ENCODE data around the gene H2BK1.

The H2BK1 gene

DNA sequence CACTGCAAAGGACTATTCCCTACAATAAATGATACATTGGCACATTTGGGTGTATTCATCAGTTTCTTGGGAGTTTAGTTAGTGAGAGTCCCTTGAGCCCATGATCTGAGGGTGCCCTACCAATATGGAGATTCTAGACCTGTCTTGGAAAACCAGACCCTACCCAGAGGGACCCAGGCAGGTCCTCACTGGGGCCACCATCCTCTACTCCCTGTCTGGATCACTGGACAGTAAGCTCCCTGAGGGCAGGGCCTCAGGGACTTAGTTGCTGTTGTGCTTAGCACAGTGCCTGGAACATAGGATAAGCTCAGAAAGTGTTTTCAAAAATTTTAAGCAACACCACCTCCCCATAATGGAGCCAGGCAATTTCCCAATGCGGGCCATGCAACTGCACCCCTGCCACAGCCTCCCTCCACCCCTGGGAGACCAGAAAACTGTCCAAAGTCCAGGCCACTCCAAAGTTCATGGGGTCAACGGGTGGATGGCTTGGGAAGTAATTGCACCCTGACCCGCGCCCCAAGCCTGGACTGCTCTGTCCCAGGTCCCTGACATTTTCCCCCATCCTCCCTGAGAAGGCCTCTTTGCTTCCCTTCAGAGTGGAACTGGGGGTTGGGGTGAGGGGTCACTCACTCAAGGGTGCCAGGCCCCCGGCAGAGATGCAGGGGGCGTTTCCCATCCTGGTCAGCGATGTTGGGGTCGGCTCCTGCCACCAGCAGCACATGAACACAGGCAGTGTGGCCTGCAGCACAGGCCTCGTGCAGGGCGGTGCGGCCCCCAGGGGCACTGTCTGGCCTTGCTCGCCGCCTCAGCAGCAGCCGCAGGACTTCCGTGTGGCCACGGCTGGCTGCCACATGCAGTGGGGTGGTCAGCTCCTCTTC lies 24.3 kb downstream of the H2BK1 start:
- in situ Hi-C loops (cut with HindIII; ENCODE audit: low sequenced_read_pairs) = no loop called here

DNA sequence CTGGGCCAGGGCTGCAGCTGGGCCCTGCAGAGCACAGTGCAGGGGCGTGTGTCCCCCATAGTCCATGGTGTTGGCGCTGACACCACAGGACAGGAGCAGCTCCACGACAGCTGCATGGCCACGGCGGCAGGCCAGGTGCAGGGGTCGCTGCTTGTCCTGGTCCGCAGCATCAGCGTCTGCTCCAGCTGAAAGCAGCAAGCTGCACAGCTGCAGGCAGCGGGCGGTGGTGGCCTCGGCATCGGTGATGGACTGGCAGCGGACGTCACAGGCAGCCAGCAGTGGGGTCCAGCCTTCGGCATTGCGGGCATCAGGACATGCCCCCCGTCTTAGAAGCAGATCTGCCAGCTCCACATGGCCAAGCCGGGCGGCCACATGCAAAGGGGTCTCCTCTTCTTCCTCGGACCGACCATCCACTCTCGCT lies 29.3 kb downstream of the H2BK1 start:
- in situ Hi-C loops (cut with HindIII; ENCODE audit: low sequenced_read_pairs) = no loop called here

DNA sequence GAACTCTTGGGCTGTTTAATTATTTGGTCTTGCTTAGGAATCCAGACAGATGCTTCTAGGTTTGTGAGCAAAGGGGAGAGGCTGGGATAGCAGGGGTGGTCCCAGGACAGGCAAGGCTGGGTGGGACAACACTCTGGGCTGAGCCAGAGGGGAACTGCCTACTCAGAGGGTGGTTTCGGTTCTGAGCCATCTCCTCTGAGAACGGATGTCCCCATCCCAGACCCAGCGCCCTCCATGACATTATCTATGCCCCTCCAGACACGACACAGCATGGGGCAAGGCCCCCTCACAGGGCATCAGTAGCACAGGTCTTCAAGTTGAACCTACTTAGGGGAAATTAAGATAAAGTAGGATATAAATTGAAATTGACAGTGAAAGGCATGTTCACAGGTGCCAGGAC lies 30.3 kb downstream of the H2BK1 start:
- in situ Hi-C loops (cut with HindIII; ENCODE audit: low sequenced_read_pairs) = no loop called here

DNA sequence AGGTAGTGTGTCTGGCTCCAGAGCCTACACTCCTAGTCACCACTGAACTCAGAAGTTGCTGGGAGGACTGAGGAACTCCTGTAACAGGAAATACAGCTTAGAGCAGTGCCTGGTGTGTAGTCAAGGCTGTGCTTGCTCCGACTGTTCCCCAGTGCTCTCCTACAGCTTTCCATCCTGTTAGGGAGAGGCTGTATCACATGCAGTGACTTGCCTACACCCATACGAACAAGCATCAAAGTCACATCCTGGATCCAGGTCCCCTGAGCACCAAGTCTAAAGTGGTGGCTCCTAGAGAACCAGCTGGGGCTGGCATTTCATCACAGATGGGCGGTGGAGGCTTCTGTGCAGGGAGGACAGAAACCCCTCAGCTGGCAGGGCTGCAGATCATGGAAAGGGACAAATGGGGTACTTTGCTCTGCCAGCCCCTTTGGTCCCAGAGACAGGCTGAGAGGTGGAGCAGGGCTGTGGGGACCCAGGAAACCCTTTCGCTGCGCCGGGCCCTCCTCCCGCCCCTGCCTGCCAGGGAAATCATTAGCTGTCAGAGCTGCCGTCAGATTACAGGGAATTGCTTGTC lies 30.9 kb downstream of the H2BK1 start:
- in situ Hi-C loops (cut with HindIII; ENCODE audit: low sequenced_read_pairs) = no loop called here

DNA sequence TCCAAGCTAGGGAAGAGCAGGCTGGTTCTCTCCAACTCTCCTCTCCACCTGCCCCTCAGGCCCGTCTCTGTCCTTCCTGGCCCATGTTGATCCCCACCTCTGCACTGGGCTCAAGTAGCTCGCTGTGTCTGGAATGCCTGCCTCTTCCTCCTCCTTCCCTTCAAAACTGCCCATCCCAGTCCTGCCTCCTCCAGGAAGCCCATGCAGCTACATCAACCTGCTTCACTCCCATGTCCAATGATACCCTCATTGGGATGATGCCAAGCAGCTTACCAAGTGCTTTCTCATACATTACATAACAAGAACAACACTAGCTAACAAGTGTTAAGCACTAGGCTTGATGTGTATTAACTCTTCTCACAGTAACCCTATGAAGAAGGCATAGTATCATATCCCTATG lies 31.5 kb downstream of the H2BK1 start:
- in situ Hi-C loops (cut with HindIII; ENCODE audit: low sequenced_read_pairs) = no loop called here

DNA sequence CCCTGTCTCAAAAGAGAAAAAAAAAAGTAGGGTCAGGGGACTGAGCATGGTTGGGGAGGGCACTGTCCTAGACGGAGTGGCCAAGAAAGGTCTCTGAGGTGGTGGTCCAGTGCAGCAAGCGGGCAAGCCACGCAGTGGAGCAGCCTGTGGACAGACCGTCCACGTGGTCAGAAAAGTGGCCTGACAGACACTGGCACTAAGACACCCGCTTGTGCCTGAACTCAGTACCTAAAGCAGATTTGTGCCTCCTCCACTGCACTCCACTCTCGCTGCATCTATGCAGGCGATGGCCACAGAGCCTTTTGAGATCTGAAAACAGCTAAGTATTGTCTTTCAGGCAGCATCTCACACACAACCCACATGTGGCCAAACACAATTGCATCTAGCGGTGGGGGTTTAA lies 32.1 kb downstream of the H2BK1 start:
- in situ Hi-C loops (cut with HindIII; ENCODE audit: low sequenced_read_pairs) = no loop called here

DNA sequence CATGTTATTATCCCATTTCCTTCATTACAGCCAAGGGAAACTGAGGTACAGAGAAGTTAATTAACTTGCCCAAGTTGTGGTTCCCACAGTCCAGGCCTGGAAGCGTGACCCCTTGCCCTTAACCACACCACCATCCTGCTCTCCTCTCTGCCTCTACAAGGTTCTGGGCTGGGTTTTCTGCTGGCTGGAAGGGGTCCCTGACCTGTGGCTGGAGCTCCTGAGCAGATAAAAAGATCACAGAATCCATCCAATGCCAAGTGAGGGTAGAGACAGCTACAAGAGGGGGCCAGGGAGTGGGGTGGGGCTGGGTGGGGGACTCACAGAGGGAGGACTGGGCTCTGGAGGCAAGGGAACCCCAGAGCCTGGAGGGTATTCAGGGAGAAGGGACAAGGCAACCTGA lies 33.0 kb downstream of the H2BK1 start:
- in situ Hi-C loops (cut with HindIII; ENCODE audit: low sequenced_read_pairs) = no loop called here

DNA sequence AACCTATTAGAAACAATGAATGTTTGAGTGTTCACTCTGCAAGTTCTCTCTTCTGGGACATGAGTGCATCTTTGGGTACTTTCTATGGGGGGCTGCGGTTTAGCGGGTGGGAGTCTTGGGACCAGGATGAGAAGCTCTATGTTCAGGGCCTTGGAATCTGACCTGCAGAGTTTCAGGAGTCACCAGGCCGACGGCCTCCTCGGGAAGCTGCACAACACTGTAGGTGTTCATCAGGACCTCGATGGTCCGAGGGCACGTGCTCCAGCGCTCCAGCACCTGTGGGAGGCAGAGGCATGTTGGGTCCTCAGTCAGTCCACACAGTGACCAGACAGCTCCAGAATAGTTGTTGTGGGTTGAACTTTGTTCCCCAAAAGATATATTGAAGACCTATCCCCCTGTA lies 33.9 kb downstream of the H2BK1 start:
- in situ Hi-C loops (cut with HindIII; ENCODE audit: low sequenced_read_pairs) = no loop called here

DNA sequence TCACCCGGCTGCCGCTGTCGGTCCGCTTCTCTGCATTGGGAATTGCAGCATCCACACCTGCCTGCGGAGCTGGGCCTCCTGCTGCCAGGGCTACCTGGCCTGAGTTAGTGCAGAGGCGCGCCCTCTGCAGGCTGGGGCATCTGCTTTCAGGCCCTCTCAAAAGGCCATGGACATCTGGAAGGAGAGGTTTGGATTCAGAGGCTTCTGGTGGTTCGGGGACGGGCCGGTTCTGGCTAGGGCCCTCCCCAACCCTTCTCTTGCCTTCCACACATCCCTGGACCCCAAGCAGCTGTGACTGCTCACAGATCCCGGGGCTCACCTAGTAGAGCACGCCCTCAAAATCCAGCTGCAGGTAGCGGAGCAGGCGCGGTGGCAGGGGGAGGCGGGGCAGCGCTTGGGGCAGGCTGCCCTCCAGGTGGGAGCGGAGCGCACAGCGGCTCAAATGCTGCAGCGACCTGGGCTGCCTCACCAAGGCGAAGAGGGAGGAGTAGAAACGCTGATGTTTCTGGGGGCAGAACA lies 34.4 kb downstream of the H2BK1 start:
- in situ Hi-C loops (cut with HindIII; ENCODE audit: low sequenced_read_pairs) = no loop called here

DNA sequence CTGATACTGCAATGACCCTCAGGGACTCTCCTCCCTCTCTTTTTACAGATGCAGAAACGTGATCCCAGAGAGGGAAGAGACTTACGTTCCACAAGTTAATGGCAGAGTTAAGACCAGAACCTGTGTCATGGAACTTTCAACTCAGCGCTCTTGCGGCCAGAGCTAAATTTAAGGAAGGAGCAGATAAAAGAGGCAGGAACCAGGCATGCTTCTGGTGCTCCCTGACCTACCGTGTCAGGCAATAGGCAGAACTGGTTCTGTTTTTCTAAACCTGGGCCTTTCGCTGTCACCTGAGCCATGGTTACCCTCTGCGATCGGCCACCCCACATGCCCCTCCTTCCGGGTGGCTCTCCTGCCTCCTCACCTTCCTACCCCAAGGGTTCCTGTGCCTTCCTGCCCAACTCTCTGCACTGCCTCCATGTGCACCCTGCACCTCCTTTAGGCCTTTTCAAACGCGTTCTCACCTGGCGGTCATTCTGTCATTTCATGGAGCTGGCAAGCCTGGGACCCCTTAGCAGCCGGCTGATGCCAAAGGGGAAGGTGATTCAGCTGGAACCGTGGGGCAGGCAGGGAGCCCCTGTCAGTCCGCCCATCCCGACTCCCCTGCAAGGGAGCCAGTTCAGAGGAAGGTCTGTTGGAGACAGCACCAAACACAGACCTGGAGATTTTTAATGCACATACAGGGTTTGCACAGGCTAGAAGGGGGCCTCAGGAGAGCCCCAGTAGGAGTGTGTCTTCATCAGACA lies 35.1 kb downstream of the H2BK1 start:
- in situ Hi-C loops (cut with HindIII; ENCODE audit: low sequenced_read_pairs) = no loop called here

DNA sequence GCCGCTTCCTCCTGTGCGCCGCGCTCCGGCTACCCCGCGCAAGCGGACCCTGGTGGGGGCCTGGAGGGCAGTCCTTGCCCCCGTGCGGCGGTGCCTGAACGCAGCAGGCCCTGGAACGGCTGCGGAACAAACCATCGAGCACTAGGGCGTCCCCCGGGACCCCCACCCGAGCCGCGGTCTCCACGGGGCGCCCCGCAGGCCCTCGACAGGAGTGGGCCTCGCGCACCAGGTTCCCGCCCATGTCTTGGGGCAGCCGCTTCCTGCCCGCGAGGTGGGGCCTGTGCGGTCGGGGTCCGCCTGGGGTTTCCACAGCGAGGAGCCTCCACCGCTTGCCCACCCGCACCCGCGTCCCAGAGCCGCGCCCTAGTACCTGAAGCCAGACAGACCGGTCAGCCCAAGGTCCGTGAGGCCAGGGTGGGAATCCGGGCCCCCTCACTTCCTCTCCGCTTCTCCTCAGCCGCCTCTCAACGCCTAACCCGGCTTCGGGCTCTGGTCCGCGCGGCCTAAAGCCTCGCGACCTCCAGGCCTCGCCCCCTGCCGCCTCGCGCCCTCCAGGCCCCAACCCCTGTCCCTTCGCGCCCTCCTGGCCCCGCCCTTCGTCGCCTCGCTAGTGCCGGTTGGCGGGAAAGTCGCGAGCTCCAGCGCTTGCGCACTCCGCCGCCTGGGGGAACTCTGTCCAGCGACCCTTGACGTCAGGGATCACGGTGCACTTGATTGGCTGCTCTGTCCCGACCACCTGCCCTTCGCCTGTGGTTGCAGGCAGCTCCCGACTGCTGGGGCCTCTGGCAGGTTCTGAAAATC lies 35.8 kb downstream of the H2BK1 start:
- in situ Hi-C loops (cut with HindIII; ENCODE audit: low sequenced_read_pairs) = no loop called here

DNA sequence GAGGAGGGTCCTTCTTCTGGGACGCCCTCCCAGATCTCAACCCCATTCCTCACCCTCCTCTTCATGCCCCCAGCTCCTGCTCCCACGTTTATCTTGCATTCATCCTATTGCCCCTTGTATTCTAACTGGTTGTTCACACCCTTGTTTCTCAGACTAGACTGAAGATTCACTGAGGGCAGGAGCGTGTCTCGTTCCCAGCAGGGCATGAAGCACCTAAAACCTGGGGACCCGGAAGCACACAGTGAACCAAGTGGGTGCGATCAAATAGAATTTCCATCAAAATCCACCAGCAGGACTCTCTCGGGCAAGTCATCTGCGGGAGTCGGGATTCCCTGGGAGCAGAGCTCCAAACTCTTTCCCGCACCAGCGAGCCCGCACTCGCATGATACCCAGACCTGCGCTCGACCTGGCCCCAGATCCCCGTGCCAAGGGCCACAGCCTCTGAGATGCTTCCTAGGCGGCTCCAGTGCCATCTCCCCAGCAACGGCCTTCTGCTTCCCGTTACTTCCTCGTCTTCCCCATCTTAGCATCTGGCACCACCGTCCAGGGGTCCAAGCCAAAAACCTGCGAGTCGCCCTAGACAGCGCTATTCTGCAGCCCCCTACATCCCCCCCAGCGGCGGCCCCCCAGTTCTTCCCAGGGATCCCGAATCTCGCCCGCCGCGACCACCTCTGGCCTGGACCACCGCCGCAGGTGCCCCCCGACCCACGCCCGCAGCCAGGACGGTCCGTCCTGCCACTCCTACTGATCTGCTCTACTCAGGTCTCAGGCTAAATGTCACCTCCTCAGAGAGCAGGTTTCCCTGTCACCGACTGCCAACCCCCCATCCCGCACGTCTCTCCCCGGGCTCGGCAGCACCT lies 36.7 kb downstream of the H2BK1 start:
- in situ Hi-C loops (cut with HindIII; ENCODE audit: low sequenced_read_pairs) = no loop called here

DNA sequence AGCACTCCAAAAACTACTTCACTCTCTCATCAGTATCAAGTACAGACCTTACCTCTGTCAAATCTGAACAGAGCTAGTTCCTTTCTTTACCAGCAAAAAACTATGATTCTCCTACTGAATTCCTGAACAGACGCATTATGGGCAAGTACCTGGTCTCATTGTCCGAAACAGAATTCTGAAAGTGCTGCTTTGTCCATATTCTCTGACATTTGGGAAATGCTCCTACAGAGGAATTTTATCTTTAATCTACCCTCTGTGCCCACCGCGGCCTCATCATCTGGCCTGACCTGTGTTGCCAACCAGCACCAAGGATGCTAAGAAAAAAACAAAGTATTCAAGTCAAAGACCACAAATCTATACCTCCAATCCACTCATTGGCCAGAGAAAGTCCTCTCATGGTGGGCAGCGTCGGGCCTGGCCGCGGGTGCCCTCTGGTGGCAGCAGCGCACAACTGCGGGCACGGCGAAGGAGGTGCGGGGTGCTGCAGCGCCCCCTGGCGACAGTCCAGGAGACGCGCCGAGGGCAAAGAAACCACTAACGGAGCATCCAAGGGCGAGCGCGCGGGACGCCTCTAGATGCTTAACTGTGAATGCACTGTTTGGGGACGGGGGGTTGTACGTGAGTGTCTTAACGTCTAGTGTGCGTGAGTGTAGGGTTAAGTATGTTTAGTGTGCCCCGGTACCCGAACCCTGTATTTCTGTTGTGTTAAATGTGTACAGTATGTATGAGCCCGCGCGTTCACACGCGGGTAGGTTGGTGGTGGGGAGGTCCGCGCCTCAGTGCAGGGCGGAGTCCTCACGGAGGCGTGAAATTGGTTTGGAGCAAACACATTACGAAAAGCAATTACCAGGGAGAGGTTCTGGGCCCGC lies 37.8 kb downstream of the H2BK1 start:
- in situ Hi-C loops (cut with HindIII; ENCODE audit: low sequenced_read_pairs) = no loop called here

DNA sequence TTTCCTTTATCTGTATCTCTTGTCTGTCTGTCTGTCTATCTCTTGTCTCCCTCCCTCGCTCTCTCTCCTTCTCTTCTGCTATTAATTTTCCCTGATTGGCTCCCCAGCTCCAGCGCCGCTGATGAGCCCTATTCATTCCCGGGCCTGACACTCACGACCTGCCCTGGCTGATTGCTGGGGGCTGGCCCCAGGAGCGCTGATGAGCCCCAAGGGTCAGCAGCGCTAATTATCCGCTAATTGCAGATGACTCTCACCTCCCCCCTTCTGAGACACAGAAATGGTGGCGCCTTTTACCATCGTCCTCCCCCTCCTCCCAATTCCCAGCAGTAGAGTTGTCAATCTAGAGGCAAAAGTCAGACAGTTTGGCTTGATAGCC lies 41.5 kb downstream of the H2BK1 start:
- in situ Hi-C loops (cut with HindIII; ENCODE audit: low sequenced_read_pairs) = loop anchor here (5.0 kb wide), 3 partner anchors 39 to 84 kb away; partner anchors contain the start of gene AGAP3

DNA sequence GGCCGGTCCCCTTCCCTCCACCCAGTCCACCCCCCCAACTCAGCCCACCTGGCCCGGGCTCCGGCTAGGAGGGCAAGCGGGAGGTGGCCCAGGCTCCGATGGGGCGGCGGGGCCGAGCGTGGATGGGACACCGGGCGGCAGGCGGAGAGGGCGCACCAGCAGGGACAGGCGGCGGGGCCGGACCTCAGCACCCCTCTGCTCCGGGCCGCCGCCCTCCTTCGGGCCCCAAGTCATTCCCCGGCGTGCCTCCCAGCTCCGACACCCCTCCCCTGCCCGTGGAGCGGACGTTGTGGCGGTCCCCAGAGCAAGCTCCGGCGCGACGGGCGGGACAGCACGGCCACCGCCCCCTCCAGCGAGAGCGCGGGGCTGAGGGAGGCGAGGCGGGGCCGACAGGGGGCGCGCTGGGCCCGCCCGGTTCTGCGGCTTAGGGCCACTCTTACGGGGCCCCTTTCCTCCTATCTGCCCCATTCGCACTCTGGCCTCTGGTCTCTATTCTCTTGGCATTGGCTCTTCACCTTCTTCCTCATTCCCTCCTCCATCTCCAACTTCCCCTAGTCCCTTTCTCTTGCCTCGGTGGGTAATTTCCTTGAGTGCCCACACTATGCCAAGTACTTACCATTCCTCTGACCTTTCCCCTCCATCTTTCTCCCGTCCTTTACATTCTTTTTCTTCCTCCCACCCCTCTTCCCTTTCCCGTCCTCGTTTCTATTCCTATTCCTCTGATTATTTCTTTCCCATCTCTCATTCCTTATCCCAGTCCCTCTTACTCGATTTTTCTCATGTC lies 42.1 kb downstream of the H2BK1 start:
- in situ Hi-C loops (cut with HindIII; ENCODE audit: low sequenced_read_pairs) = loop anchor here (5.0 kb wide), 3 partner anchors 39 to 84 kb away; partner anchors contain the start of gene AGAP3

DNA sequence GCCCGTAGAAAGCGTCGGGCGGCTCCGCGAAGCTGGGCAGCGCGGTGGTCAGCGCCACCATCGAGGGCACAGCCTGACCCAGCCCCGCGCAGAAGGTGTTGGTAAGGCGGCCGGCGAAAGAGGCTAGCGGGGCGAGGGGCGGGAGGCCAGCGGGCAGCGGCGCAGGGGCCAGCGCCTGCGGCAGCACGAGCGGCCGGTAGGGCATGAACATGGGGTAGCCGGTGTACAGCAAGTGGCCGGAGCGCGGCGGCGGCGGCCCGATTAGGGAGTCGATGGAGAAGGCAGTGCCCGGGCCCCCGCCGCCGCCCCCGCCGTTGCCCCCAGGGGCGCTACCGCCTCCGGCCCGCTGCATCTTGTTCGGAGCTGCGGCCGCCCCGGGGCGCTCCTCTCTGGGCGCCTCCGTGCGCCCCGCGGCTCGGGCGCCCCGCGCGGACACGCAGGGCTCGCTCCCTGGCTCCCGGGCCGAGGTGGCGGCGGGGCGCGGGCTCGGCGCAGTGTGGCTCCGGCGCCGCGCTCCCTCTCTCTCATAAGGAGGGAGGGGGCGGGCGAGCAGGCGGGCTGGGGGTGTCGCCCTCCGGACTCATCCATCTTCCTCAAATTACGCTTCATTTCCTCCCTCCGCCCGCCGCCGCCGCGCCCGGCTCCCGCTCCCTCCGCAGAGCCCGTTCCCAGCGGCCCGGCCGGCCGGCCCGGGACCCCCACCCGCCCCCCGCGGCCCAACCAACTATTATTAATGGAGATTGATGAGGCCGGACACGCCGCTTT lies 42.9 kb downstream of the H2BK1 start, which contains the start of gene GBX1:
Gene GBX1, minus strand, starts transcription at position 498 of the 765 bp plus-strand sequence. Its CDS starts 146 bp downstream, at position 352.
- in situ Hi-C loops (cut with HindIII; ENCODE audit: low sequenced_read_pairs) = loop anchor here (5.0 kb wide), 3 partner anchors 40 to 85 kb away; partner anchors contain the start of gene AGAP3

DNA sequence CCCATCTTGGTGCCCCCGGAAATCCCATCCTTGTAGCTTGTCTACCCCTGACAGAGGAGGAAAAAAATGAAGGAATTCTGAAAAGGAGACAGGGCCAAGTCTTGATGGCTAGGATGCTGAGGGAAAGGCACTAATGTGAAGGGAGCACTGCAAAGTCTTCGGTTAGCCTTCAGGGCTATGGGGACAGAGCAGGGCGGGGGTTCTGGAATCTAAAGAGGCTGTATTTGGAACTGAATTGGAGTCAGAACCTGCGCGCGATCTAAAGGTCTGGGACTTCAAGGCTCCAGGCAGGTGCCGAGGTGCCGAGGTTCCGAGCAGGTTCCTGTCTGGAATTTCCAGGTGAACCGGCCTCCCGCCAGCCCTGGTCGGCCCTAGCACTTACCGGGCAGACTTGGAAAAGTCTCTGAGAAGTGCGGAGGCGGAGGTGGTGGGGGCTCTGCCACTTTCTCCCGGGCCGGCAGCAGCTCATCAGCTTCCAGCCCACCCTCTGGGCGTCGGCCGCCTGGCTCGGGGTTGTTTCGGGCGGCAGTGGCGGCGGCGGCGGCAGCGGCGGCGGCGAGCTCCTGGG lies 43.6 kb downstream of the H2BK1 start:
- in situ Hi-C loops (cut with HindIII; ENCODE audit: low sequenced_read_pairs) = loop anchor here (5.0 kb wide), 3 partner anchors 41 to 86 kb away; partner anchors contain the start of gene AGAP3

All from endothelial cell of hepatic sinusoid (primary cell).